ENCODE results near the gene ZNF512. TPM values are rescaled to one million over a fixed set of nuclear protein-coding genes. Genes with fewer than 3 reads are reported as not detected.
A peak's percentile ranks its signal among the peaks of the same experiment; 100 is the strongest.

ZNF512 gene
- total RNA-seq, 1 donor from 2014 or later = 29.5 TPM

GRCh38 chr2:27655155-27655951 lies 72.5 kb downstream of the ZNF512 start:
- TF ChIP-seq, protein P1, sequence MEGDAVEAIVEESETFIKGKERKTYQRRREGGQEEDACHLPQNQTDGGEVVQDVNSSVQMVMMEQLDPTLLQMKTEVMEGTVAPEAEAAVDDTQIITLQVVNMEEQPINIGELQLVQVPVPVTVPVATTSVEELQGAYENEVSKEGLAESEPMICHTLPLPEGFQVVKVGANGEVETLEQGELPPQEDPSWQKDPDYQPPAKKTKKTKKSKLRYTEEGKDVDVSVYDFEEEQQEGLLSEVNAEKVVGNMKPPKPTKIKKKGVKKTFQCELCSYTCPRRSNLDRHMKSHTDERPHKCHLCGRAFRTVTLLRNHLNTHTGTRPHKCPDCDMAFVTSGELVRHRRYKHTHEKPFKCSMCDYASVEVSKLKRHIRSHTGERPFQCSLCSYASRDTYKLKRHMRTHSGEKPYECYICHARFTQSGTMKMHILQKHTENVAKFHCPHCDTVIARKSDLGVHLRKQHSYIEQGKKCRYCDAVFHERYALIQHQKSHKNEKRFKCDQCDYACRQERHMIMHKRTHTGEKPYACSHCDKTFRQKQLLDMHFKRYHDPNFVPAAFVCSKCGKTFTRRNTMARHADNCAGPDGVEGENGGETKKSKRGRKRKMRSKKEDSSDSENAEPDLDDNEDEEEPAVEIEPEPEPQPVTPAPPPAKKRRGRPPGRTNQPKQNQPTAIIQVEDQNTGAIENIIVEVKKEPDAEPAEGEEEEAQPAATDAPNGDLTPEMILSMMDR (IDR thresholded peaks at IDR 0.05) = no peak
- Mint-ChIP-seq H3K9me3 (ENCODE audit: low read depth) (no peaks in the 10 kb centered on the region), H3K36me3 (ENCODE audit: low read depth) (peaks cover 41% of the 10 kb centered on the region), H3K4me1 (ENCODE audit: low read depth) (peaks cover 15% of the 10 kb centered on the region), H3K27ac (ENCODE audit: unreplicated experiment) (no peak overlapping the region), H3K27me3 (ENCODE audit: low read depth) (no peaks in the 10 kb centered on the region), H3K4me3 (ENCODE audit: unreplicated experiment) (no peak overlapping the region)
- no peak for DNase-seq (ENCODE audit: low spot score)

DNA sequence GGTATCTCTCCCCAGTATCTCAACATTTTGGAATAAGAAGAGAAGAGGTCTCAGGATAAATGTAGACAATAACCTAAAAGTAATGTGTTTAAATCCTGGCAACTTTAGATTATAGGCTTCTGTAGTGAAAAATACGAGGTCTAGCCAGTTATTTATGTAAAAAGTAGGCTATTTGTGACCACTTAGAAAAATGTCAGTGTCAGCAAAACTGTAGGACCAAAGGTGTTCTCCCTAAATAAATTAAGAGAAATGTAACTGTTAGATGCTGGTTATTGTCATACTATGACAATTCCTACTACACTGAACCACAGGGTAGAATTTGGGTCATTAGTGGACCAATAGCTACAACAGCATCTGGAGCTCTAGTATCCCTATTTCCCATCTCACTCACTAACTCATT lies 78.5 kb downstream of the ZNF512 start:
- DNase-seq (ENCODE audit: low spot score) = no peak
- Mint-ChIP-seq H3K4me1 (ENCODE audit: low read depth) (peaks cover 43% of the 10 kb centered on the region), H3K9me3 (ENCODE audit: low read depth) (no peaks in the 10 kb centered on the region), H3K27ac (ENCODE audit: unreplicated experiment) (no peak overlapping the region), H3K36me3 (ENCODE audit: low read depth) (peaks cover 23% of the 10 kb centered on the region), H3K4me3 (ENCODE audit: unreplicated experiment) (peak overlapping the region; percentile 12), H3K27me3 (ENCODE audit: low read depth) (no peaks in the 10 kb centered on the region)
- TF ChIP-seq, protein P1 (IDR thresholded peaks at IDR 0.05) = no peak

GRCh38 chr2:27663285-27664153 lies 80.7 kb downstream of the ZNF512 start, which contains the start of the genes SLC4A1AP and SUPT7L:
TSS of gene SLC4A1AP (plus strand) at chr2:27663889. CDS start at chr2:27663915, 26 bp downstream.
TSS of gene SUPT7L (minus strand) at chr2:27663614. CDS start at chr2:27662192, 1,422 bp downstream.
- no peak for DNase-seq (ENCODE audit: low spot score)
- Mint-ChIP-seq H3K36me3 (ENCODE audit: low read depth) (peaks cover 20% of the 10 kb centered on the region), H3K4me1 (ENCODE audit: low read depth) (peaks cover 44% of the 10 kb centered on the region), H3K9me3 (ENCODE audit: low read depth) (no peaks in the 10 kb centered on the region), H3K27me3 (ENCODE audit: low read depth) (no peaks in the 10 kb centered on the region), H3K4me3 (ENCODE audit: unreplicated experiment) (peak within 1 kb of the TSS; percentile 88), H3K27ac (ENCODE audit: unreplicated experiment) (peak within 1 kb of the TSS; percentile 100)
- TF ChIP-seq, protein P1 (IDR thresholded peaks at IDR 0.05) = no peak

GRCh38 chr2:27664154-27664574 lies 81.3 kb downstream of the ZNF512 start:
- no peak for DNase-seq (ENCODE audit: low spot score)
- H3K27me3 Mint-ChIP-seq (ENCODE audit: low read depth) = no peaks in the 10 kb centered on the region
- peak overlapping the region; percentile 100 for H3K27ac Mint-ChIP-seq (ENCODE audit: unreplicated experiment)
- TF ChIP-seq, protein P1 (IDR thresholded peaks at IDR 0.05) = peak; percentile 51
- peaks cover 25% of the 10 kb centered on the region for H3K36me3 Mint-ChIP-seq (ENCODE audit: low read depth)
- no peaks in the 10 kb centered on the region for H3K9me3 Mint-ChIP-seq (ENCODE audit: low read depth)
- peaks cover 44% of the 10 kb centered on the region for H3K4me1 Mint-ChIP-seq (ENCODE audit: low read depth)
- peak overlapping the region; percentile 88 for H3K4me3 Mint-ChIP-seq (ENCODE audit: unreplicated experiment)

Data from chondrocyte (in vitro differentiated cells).